GM18511 (cell line): Measurements from ENCODE around the gene EIF5.
"Not testable (repeated sequence)": the region's sequence is repeated elsewhere in the genome, so short reads cannot be mapped to it uniquely, and the experiment has no call there.

Source experiments
- ATAC-seq: cut with Tn5 transposase; IDR thresholded peaks from one replicate; pipeline ENCODE4 v1.9.1; 2021; ENCODE audit warnings: mild to moderate bottlenecking, moderate library complexity; ENCODE audit not compliant: unreplicated experiment

The EIF5 gene

GRCh38 chr14:103332143-103332919 lies 1.7 kb upstream of the EIF5 start:
- no peak for ATAC-seq

GRCh38 chr14:103334644-103335622 lies 896 bp downstream of the EIF5 start:
- ATAC-seq: peak; percentile 33

GRCh38 chr14:103336191-103336590 lies 2.2 kb downstream of the EIF5 start:
- ATAC-seq: no peak

GRCh38 chr14:103337794-103338193 lies 3.8 kb downstream of the EIF5 start:
- ATAC-seq: no peak

- no peak for ATAC-seq
These were observed 5.5 kb downstream of the EIF5 start for GRCh38 chr14:103339561-103339960.

- no peak for ATAC-seq
These were observed 6.6 kb downstream of the EIF5 start for GRCh38 chr14:103340480-103341212.

GRCh38 chr14:103341250-103342129 lies 7.5 kb downstream of the EIF5 start:
- ATAC-seq: no peak

- ATAC-seq: no peak
These were observed 9.3 kb downstream of the EIF5 start for GRCh38 chr14:103343164-103343879.

GRCh38 chr14:103343905-103344797 lies 10.1 kb downstream of the EIF5 start:
- no peak for ATAC-seq

GRCh38 chr14:103346286-103346685 lies 12.2 kb downstream of the EIF5 start:
- ATAC-seq: no peak

- ATAC-seq: no peak
These were observed 13.2 kb downstream of the EIF5 start for GRCh38 chr14:103347091-103347815.

GRCh38 chr14:103348154-103348553 lies 14.1 kb downstream of the EIF5 start:
- no peak for ATAC-seq

GRCh38 chr14:103349982-103350381 lies 15.9 kb downstream of the EIF5 start:
- ATAC-seq: no peak

- no peak for ATAC-seq
These were observed 19.3 kb downstream of the EIF5 start for GRCh38 chr14:103353362-103353761.

GRCh38 chr14:103354141-103354540 lies 20.1 kb downstream of the EIF5 start:
- no peak for ATAC-seq

- ATAC-seq: no peak
These were observed 22.1 kb downstream of the EIF5 start for GRCh38 chr14:103356024-103356682.

GRCh38 chr14:103357552-103357951 lies 23.5 kb downstream of the EIF5 start:
- not testable (repeated sequence) for ATAC-seq
